Measurements from ENCODE around the gene QRICH1.

QRICH1 gene

GRCh38 chr3:49001155-49001554, 92.7 kb downstream of the QRICH1 start:
- no peak for DNase-seq (ENCODE audit: extremely low spot score)
- ChIA-PET CTCF (interaction anchor here (1.0 kb wide), 1 partner anchor 10 kb away, joined by 3 read pairs; no protein-coding TSS in a partner anchor), POLR2A (no interaction called here)
- TF ChIP-seq CTCF (IDR thresholded peaks at IDR 0.05; ENCODE audit: control extremely low read depth, extremely low read depth, low read depth, missing control alignments): no peak

- ChIA-PET POLR2A (no interaction called here), CTCF (interaction anchor here (0.7 to 1.6 kb wide), 2 partner anchors 10 to 12 kb away, joined by 3 to 4 read pairs; partner anchors contain the start of gene P4HTM)
- TF ChIP-seq CTCF (IDR thresholded peaks at IDR 0.05; ENCODE audit: control extremely low read depth, extremely low read depth, low read depth, missing control alignments): no peak
- DNase-seq (ENCODE audit: extremely low spot score): no peak
These were observed 94.6 kb downstream of the QRICH1 start for GRCh38 chr3:48999085-48999858.

- ChIA-PET CTCF (interaction anchor here (0.7 to 2.0 kb wide), 4 partner anchors 10 to 22 kb away, joined by 3 to 16 read pairs (median 3); partner anchors contain the start of gene WDR6), POLR2A (interaction anchor here (1.3 kb wide), 1 partner anchor 9 kb away, joined by 3 read pairs; the partner anchor contains the start of gene WDR6)
- TF ChIP-seq CTCF (IDR thresholded peaks at IDR 0.05; ENCODE audit: control extremely low read depth, extremely low read depth, low read depth, missing control alignments): no peak
- DNase-seq (ENCODE audit: extremely low spot score): no peak
These were observed 95.9 kb downstream of the QRICH1 start for GRCh38 chr3:48997714-48998637.

GRCh38 chr3:48997102-48997635, 96.7 kb downstream of the QRICH1 start:
- ChIA-PET POLR2A (interaction anchor here (1.3 kb wide), 1 partner anchor 10 kb away, joined by 3 read pairs; the partner anchor contains the start of gene WDR6), CTCF (interaction anchor here (0.7 to 2.0 kb wide), 6 partner anchors 9 to 25 kb away, joined by 3 to 16 read pairs (median 4); partner anchors contain the start of genes NDUFAF3 and WDR6)
- TF ChIP-seq CTCF (IDR thresholded peaks at IDR 0.05; ENCODE audit: control extremely low read depth, extremely low read depth, low read depth, missing control alignments): no peak
- DNase-seq (ENCODE audit: extremely low spot score): no peak

GRCh38 chr3:48996640-48997039, 97.2 kb downstream of the QRICH1 start:
- no peak for TF ChIP-seq CTCF (IDR thresholded peaks at IDR 0.05; ENCODE audit: control extremely low read depth, extremely low read depth, low read depth, missing control alignments)
- CTCF ChIA-PET: interaction anchor here (1.0 to 2.0 kb wide), 5 partner anchors 8 to 25 kb away, joined by 3 to 16 read pairs (median 4); partner anchors contain the start of genes NDUFAF3 and WDR6
- no peak for DNase-seq (ENCODE audit: extremely low spot score)
- POLR2A ChIA-PET: no interaction called here

GRCh38 chr3:48993834-48994233, 100.0 kb downstream of the QRICH1 start:
- DNase-seq (ENCODE audit: extremely low spot score): no peak
- TF ChIP-seq CTCF (IDR thresholded peaks at IDR 0.05; ENCODE audit: control extremely low read depth, extremely low read depth, low read depth, missing control alignments): no peak
- POLR2A ChIA-PET: no interaction called here
- CTCF ChIA-PET: interaction anchor here (2.2 kb wide), 1 partner anchor 14 kb away, joined by 10 read pairs; the partner anchor contains the start of gene WDR6

Data from GM10248 (cell line).